Aorta (tissue), 5 donors: Measurements from ENCODE around the gene EMC10. TPM values are rescaled to one million over a fixed set of nuclear protein-coding genes. Genes with fewer than 3 reads are reported as not detected.

Experiments
- ATAC-seq: fragments of 200-7000 bp; cut with Tn5 transposase; one replicate; pipeline ENCODE4 v1.9.1; 2022; ENCODE audit warnings: moderate library complexity; ENCODE audit not compliant: low FRiP score
- DNase-seq, 2 donors: peaks; one replicate each; pipeline ENCODE4 v3.0.0-alpha.2; 2020
- H3K27ac ChIP-seq, 2 donors: one replicate each; pipeline ENCODE4 v1.5.1; 2013; ENCODE audit warnings: low read length in 2 of 2, mild to moderate bottlenecking in 2 of 2, moderate library complexity in 2 of 2, control low read depth in 1 of 2, inconsistent platforms in 1 of 2, low read depth in 1 of 2
- H3K27me3 ChIP-seq, 2 donors: one replicate each; pipeline ENCODE4 v1.6.1; 2013; ENCODE audit warnings: control low read depth in 1 of 2, low read length in 1 of 2, mild to moderate bottlenecking in 1 of 2, moderate library complexity in 1 of 2; ENCODE audit not compliant: insufficient read depth in 2 of 2, control insufficient read depth in 1 of 2
- H3K36me3 ChIP-seq, 2 donors: one replicate each; pipeline ENCODE4 v1.6.1; 2013; ENCODE audit warnings: control low read depth in 1 of 2, low read length in 1 of 2, mild to moderate bottlenecking in 1 of 2; ENCODE audit not compliant: insufficient read depth in 2 of 2, control insufficient read depth in 1 of 2
- H3K4me1 ChIP-seq, 2 donors: one replicate each; pipeline ENCODE4 v1.6.1; 2013; ENCODE audit warnings: low read length in 2 of 2, control low read depth in 1 of 2, mild to moderate bottlenecking in 1 of 2, moderate library complexity in 1 of 2; ENCODE audit not compliant: insufficient read depth in 2 of 2, control insufficient read depth in 1 of 2
- H3K4me3 ChIP-seq, 2 donors: one replicate each; pipeline ENCODE4 v1.5.1; 2013; ENCODE audit warnings: low read length in 2 of 2, control low read depth in 1 of 2, mild to moderate bottlenecking in 1 of 2
- H3K9me3 ChIP-seq: one replicate; pipeline ENCODE4 v1.6.1; 2013; ENCODE audit warnings: mild to moderate bottlenecking, low read length; ENCODE audit not compliant: control insufficient read depth
- WGBS, 2 donors: extraction: QIAGEN DNeasy Blood & Tissue Kit; methylation state at CpG; one replicate each; pipeline ENCODE4 v1.1.7; 2013; 5-methylcytosine and 5-hydroxymethylcytosine counted together
- intact Hi-C, 2 donors: fragments of 100-400 bp; cut with DNase I; formaldehyde crosslinking; loops; one replicate each; pipeline versions ENCODE4 v1.14.2 to v1.15.0; 2022
- polyA plus RNA-seq, 2 donors: library from polyadenylated mRNA; stranded (reverse); fragments of 200-250 nt; gene quantifications; one replicate each; pipeline ENCODE4 v1.2.3, GENCODE V29; 2013
- total RNA-seq, 2 donors: library from RNA; stranded (reverse); fragmentation: NEBNext Ultra II Directional; extraction: Animal tissue kit (Norgen Biotek cat#: 25700); gene quantifications; one replicate each; pipeline ENCODE4 v1.2.1, GENCODE V29; 2021
- donor health status: healthy with polysubstance abuse.
- donor health status: Bipolar disorder and iron deficiency.
- donor health status: DM: no; HTN: no; CAD: no.
- donor health status: DM: no; HTN: no; CAD: no.
- donor health status: DM: yes; HTN: yes; CAD: no.

Gene EMC10
- total and polyA plus RNA-seq, 4 donors = 65.2 to 111 (median 83.1) TPM

GRCh38 chr19:50496189-50497021 lies 20.1 kb downstream of the EMC10 start:
- Histone ChIP-seq H3K27ac (no peak overlapping the region), H3K4me1 (no peaks in the 10 kb centered on the region), H3K4me3 (no peak overlapping the region), H3K36me3 (no peaks in the 10 kb centered on the region), H3K27me3 (no peaks in the 10 kb centered on the region), H3K9me3 (no peaks in the 10 kb centered on the region)
- DNase-seq (peak; percentile 24 to 58), ATAC-seq (peak; percentile 48)
- intact Hi-C loops = no loop called here
- WGBS, 2 donors = 68 to 72% methylated on average over 22 to 30 of the region's 30 CpGs

- DNase-seq = peak; percentile 36 to 47
- Histone ChIP-seq H3K27ac (no peak overlapping the region), H3K36me3 (no peaks in the 10 kb centered on the region), H3K27me3 (no peaks in the 10 kb centered on the region), H3K9me3 (no peaks in the 10 kb centered on the region), H3K4me1 (no peaks in the 10 kb centered on the region), H3K4me3 (no peak overlapping the region)
- no peak for ATAC-seq
- intact Hi-C loops = no loop called here
- 62 to 73% methylated on average over 8 of the region's 8 CpGs for WGBS, 2 donors
Measured at GRCh38 chr19:50497022-50497405, 20.7 kb downstream of the EMC10 start.

GRCh38 chr19:50498219-50499056 lies 22.1 kb downstream of the EMC10 start:
- 72 to 74% methylated on average over 11 of the region's 11 CpGs for WGBS, 2 donors
- peak in 1 of 2 donors; percentile 1 for DNase-seq
- intact Hi-C loops = no loop called here
- Histone ChIP-seq H3K27ac (no peak overlapping the region), H3K4me1 (no peaks in the 10 kb centered on the region), H3K9me3 (no peaks in the 10 kb centered on the region), H3K27me3 (no peaks in the 10 kb centered on the region), H3K36me3 (no peaks in the 10 kb centered on the region), H3K4me3 (no peak overlapping the region)
- ATAC-seq = no peak

GRCh38 chr19:50500060-50500752 lies 23.9 kb downstream of the EMC10 start:
- H3K9me3 ChIP-seq = no peaks in the 10 kb centered on the region
- intact Hi-C loops = no loop called here
- no peaks in the 10 kb centered on the region for H3K4me1 ChIP-seq
- ATAC-seq = peak; percentile 48
- no peak overlapping the region for H3K27ac ChIP-seq
- 34 to 46% methylated on average over 25 to 27 of the region's 27 CpGs for WGBS, 2 donors
- no peaks in the 10 kb centered on the region for H3K27me3 ChIP-seq
- DNase-seq = peak; percentile 51 to 67
- H3K36me3 ChIP-seq = no peaks in the 10 kb centered on the region
- no peak overlapping the region for H3K4me3 ChIP-seq

GRCh38 chr19:50500753-50501151 lies 24.4 kb downstream of the EMC10 start:
- intact Hi-C loops = no loop called here

GRCh38 chr19:50501186-50501567 lies 24.9 kb downstream of the EMC10 start:
- H3K27me3 ChIP-seq = no peaks in the 10 kb centered on the region
- no peaks in the 10 kb centered on the region for H3K9me3 ChIP-seq
- H3K27ac ChIP-seq = no peak overlapping the region
- H3K4me3 ChIP-seq = no peak overlapping the region
- no peaks in the 10 kb centered on the region for H3K4me1 ChIP-seq
- 78 to 79% methylated on average over 12 of the region's 12 CpGs for WGBS, 2 donors
- intact Hi-C loops = no loop called here
- no peaks in the 10 kb centered on the region for H3K36me3 ChIP-seq
- peak; percentile 20 to 75 for DNase-seq
- ATAC-seq = peak; percentile 29

More at GRCh38 chr19:50500753-50501151, 24.4 kb downstream of the EMC10 start:
- no peaks in the 10 kb centered on the region for H3K9me3 ChIP-seq
- ATAC-seq = no peak
- DNase-seq = peak; percentile 30 to 50
- 61 to 63% methylated on average over 9 to 10 of the region's 10 CpGs for WGBS, 2 donors
- no peaks in the 10 kb centered on the region for H3K36me3 ChIP-seq
- no peaks in the 10 kb centered on the region for H3K27me3 ChIP-seq
- no peaks in the 10 kb centered on the region for H3K4me1 ChIP-seq
- H3K27ac ChIP-seq = no peak overlapping the region
- H3K4me3 ChIP-seq = no peak overlapping the region

GRCh38 chr19:50501568-50502475 lies 25.5 kb downstream of the EMC10 start:
- WGBS, 2 donors = 65 to 68% methylated on average over 25 of the region's 25 CpGs
- no peaks in the 10 kb centered on the region for H3K36me3 ChIP-seq
- no peaks in the 10 kb centered on the region for H3K9me3 ChIP-seq
- H3K27ac ChIP-seq = no peak overlapping the region
- H3K4me1 ChIP-seq = no peaks in the 10 kb centered on the region
- ATAC-seq (peak; percentile 7), DNase-seq (peak; percentile 43 to 56)
- H3K27me3 ChIP-seq = no peaks in the 10 kb centered on the region
- intact Hi-C loops = no loop called here
- no peak overlapping the region for H3K4me3 ChIP-seq
